Measurements from ENCODE around the gene MPP4. TPM values are rescaled to one million over a fixed set of nuclear protein-coding genes. Genes with fewer than 3 reads are reported as not detected.
A peak's percentile ranks its signal among the peaks of the same experiment; 100 is the strongest.

The MPP4 gene
- total RNA-seq, 2 donors from 2014 or later, result not detected

DNA sequence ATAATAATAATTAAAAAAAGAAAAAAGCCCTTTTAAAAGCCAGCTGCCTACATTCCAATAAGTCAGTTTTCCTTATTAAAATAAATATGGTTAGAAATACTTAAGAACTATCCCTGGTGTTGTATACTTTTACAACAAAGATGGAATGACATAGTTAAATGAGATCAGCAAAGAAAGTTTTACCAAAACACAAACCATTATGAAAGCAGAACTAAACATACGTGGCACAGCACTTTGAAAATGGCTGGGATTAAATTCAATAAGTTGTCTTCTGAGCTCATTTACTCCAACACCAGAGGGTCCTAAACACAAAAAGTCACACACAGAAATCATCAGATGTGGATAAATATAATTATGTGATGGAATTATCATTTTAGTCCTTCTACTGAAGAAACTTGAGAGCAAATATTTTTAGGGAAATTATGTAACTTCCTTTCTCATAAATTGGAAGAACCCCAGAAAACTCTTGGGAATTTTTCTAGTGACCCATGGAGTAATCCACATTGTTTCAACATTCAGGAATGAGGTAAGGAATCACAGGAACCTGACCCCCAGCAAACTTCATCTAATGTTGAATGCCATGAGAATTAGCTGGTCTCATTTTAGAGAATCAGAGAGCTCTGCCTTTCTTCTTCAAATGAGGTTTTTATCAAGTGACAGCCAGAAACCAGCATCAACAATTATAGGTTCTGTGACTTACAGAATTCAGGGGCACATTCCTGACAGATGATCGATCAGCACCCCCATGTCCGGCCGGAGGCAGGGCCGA, 43.6 kb downstream of the MPP4 start:
- H3K27me3 ChIP-seq, result no peaks in the 10 kb centered on the region
- DNase-seq, result no peak
- no peak overlapping the region for H3K9ac ChIP-seq (ENCODE audit: low read depth in 2 of 2, low read length in 2 of 2)
- H3K4me1 ChIP-seq, result no peaks in the 10 kb centered on the region
- H3K9me3 ChIP-seq, result no peaks in the 10 kb centered on the region
- intact Hi-C loops (cut with DNase I), result no loop called here
- no peaks in the 10 kb centered on the region for H3K36me3 ChIP-seq
- H3K27ac ChIP-seq, result no peak overlapping the region
- TF ChIP-seq, protein P1, sequence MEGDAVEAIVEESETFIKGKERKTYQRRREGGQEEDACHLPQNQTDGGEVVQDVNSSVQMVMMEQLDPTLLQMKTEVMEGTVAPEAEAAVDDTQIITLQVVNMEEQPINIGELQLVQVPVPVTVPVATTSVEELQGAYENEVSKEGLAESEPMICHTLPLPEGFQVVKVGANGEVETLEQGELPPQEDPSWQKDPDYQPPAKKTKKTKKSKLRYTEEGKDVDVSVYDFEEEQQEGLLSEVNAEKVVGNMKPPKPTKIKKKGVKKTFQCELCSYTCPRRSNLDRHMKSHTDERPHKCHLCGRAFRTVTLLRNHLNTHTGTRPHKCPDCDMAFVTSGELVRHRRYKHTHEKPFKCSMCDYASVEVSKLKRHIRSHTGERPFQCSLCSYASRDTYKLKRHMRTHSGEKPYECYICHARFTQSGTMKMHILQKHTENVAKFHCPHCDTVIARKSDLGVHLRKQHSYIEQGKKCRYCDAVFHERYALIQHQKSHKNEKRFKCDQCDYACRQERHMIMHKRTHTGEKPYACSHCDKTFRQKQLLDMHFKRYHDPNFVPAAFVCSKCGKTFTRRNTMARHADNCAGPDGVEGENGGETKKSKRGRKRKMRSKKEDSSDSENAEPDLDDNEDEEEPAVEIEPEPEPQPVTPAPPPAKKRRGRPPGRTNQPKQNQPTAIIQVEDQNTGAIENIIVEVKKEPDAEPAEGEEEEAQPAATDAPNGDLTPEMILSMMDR (IDR thresholded peaks at IDR 0.05), result no peak
- no peak overlapping the region for H3K4me3 ChIP-seq

DNA sequence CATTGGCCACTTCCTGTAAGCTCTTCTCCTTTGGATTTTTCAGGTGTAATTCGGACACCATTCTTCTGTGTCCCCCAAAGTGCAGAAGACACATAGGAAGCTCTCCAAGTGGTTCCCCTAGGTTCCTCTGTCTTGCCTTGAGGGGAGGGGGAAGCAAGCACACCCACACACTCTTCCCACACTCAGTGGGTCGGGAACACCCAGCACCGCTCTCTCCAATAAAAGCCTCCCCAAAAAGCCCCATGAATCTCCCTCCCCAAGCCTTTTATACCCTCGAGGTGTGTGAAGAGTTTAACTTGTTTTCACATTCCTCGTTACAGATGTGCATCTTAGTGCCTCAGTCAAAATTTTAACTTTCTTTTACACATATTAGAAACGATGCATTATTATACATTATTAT, 45.2 kb downstream of the MPP4 start:
- no peaks in the 10 kb centered on the region for H3K4me1 ChIP-seq
- TF ChIP-seq, protein P1 (IDR thresholded peaks at IDR 0.05), result no peak
- DNase-seq, result no peak
- H3K27me3 ChIP-seq, result no peaks in the 10 kb centered on the region
- no peaks in the 10 kb centered on the region for H3K9me3 ChIP-seq
- intact Hi-C loops (cut with DNase I), result no loop called here
- H3K27ac ChIP-seq, result no peak overlapping the region
- H3K36me3 ChIP-seq, result no peaks in the 10 kb centered on the region
- no peak overlapping the region for H3K4me3 ChIP-seq
- no peak overlapping the region for H3K9ac ChIP-seq (ENCODE audit: low read depth in 2 of 2, low read length in 2 of 2)

DNA sequence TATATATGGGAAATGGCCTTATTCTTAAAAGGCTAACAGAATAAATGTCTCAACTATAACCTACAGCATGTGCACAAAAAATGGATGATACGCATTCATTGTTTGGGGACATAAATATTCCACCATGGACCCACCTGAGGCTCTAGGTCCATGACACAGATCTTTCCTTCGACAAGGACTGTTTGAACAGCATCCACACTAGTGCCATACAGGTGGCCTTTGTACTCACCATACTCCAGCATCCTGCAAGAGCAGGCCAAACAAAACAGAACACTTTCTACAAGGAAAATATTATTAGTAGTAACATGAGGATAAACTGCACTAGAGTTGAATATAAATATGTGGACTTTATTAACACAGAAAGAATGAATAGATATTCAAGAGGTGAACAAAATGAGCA, 49.0 kb downstream of the MPP4 start:
- TF ChIP-seq, protein P1 (IDR thresholded peaks at IDR 0.05), result no peak
- intact Hi-C loops (cut with DNase I), result no loop called here

DNA sequence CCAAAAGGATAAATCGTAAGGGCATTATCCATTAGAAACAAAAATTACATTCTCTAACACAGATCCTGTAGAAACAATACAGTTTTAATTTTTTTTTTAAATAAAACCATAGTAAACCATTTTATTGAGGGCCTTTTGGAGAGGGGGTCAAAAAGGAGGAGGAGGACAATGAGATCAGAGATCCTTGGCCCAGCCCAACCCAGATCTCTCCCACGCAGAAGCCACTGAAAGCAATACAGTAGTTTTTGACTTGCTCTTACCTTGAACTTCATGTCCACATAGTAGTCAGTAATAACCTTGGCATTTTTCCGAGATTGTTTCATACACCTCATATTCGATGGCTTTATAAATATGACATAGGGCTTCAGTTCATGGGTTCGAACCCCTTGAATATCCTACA, 51.0 kb downstream of the MPP4 start:
- Histone ChIP-seq H3K4me1 (no peaks in the 10 kb centered on the region), H3K27ac (no peak overlapping the region), H3K9me3 (no peaks in the 10 kb centered on the region), H3K9ac (ENCODE audit: low read depth in 2 of 2, low read length in 2 of 2) (no peak overlapping the region), H3K27me3 (no peaks in the 10 kb centered on the region), H3K4me3 (no peak overlapping the region), H3K36me3 (no peaks in the 10 kb centered on the region)
- intact Hi-C loops (cut with DNase I), result no loop called here
- DNase-seq, result no peak
- TF ChIP-seq, protein P1 (IDR thresholded peaks at IDR 0.05), result no peak

More for the DNA sequence above, 49.0 kb downstream of the MPP4 start:
- Histone ChIP-seq H3K4me3 (no peak overlapping the region), H3K9ac (ENCODE audit: low read depth in 2 of 2, low read length in 2 of 2) (no peak overlapping the region), H3K9me3 (no peaks in the 10 kb centered on the region), H3K27ac (no peak overlapping the region), H3K27me3 (no peaks in the 10 kb centered on the region), H3K36me3 (no peaks in the 10 kb centered on the region), H3K4me1 (no peaks in the 10 kb centered on the region)
- DNase-seq, result no peak

DNA sequence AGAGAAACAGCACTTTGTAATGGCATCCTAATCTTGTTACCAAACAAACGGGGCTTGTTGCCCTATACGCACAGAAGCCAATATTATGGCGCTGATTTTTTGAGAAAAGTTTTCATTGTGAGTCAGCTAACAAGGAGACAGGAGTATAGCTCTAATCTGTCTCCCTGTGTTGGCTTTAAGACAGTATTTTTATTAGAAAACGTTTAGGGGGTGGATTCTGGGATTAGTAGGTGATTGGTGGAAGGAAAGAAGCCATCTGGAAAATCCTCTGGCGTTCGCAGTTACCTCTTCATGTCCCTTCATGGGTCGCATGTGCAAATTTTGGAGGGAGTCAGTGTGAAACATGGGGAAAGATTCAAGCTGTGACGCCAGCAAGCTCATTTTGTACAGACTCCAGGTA, 54.4 kb downstream of the MPP4 start:
- H3K9ac ChIP-seq (ENCODE audit: low read depth in 2 of 2, low read length in 2 of 2), result no peak overlapping the region
- H3K27me3 ChIP-seq, result no peaks in the 10 kb centered on the region
- intact Hi-C loops (cut with DNase I), result no loop called here
- H3K27ac ChIP-seq, result no peak overlapping the region
- peaks cover 4% of the 10 kb centered on the region for H3K4me1 ChIP-seq
- peak overlapping the region; percentile 92 for H3K4me3 ChIP-seq
- DNase-seq, result no peak
- H3K36me3 ChIP-seq, result no peaks in the 10 kb centered on the region
- no peaks in the 10 kb centered on the region for H3K9me3 ChIP-seq
- TF ChIP-seq, protein P1 (IDR thresholded peaks at IDR 0.05), result no peak
